PC-9 (cell line): ENCODE measurements around the gene ISL2.

Experiments
- EZH2 ChIP-seq: fragments of 200-600 bp; sonication (generic); IDR thresholded peaks from 2 replicates; pipeline ENCODE4 v1.8.0; 2017; ENCODE audit warnings: antibody characterized with exemption, low read depth
- TF ChIP-seq, protein P1 (sequence below): fragments of 200-600 bp; sonication (generic); conservative IDR thresholded peaks from 2 replicates; pipeline ENCODE4 v1.6.1; 2017; ENCODE audit warnings: mixed run types, antibody characterized with exemption, mild to moderate bottlenecking, moderate library complexity

DNA sequence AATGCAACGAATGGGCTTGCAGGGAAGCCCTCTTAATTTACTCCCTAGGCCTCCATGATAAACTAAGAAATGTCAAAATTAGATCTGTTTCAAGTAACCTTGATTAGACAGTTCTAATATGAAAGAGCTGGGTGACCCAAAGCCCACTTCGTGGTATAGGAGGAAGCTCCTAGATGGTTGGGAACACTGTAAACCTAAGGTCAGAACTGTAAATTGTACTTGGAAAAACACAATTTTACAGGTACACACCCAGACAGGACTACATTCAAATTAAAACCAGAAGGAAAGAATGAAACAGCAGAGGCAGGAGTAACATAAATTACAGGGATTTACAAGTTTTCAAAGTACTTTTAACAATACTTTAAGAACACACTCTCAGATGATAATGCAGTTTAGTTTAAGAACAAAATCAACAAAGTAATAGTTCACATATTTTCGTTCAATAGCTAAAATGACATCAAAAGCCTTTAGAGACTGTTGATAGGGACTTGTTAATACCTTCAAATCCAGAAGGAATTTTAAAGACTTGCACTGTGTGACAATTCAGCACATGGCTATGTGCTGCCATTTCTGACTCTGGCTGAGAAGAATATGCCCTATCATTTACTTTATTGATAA, 18.4 kb downstream of the ISL2 start:
- TF ChIP-seq, protein P1, sequence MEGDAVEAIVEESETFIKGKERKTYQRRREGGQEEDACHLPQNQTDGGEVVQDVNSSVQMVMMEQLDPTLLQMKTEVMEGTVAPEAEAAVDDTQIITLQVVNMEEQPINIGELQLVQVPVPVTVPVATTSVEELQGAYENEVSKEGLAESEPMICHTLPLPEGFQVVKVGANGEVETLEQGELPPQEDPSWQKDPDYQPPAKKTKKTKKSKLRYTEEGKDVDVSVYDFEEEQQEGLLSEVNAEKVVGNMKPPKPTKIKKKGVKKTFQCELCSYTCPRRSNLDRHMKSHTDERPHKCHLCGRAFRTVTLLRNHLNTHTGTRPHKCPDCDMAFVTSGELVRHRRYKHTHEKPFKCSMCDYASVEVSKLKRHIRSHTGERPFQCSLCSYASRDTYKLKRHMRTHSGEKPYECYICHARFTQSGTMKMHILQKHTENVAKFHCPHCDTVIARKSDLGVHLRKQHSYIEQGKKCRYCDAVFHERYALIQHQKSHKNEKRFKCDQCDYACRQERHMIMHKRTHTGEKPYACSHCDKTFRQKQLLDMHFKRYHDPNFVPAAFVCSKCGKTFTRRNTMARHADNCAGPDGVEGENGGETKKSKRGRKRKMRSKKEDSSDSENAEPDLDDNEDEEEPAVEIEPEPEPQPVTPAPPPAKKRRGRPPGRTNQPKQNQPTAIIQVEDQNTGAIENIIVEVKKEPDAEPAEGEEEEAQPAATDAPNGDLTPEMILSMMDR: no peak
- no peak for TF ChIP-seq EZH2
